GM12891 (cell line): ENCODE results near the gene SDF4.

Experiments used
- PAX5 ChIP-seq: IDR thresholded peaks from 2 replicates; pipeline ENCODE4 v1.6.1; 2011; ENCODE audit warnings: low read length, moderate library complexity, mild to moderate bottlenecking; ENCODE audit not compliant: insufficient read depth, severe bottlenecking
- POLR2A ChIP-seq: IDR thresholded peaks from 2 replicates; pipeline ENCODE4 v1.6.1; 2011; ENCODE audit warnings: low read depth, low read length, control low read depth
- POLR2AphosphoS5 ChIP-seq: IDR thresholded peaks from 2 replicates; pipeline ENCODE4 v1.6.1; 2011; ENCODE audit warnings: low read depth, low read length, control low read depth
- POU2F2 ChIP-seq: IDR thresholded peaks from 2 replicates; pipeline ENCODE4 v1.6.1; 2011; ENCODE audit warnings: low read depth, mild to moderate bottlenecking, control low read depth, low read length, moderate library complexity
- SPI1 ChIP-seq: IDR thresholded peaks from 2 replicates; pipeline ENCODE4 v1.6.1; 2011; ENCODE audit warnings: low read depth, low read length, control low read depth
- TAF1 ChIP-seq: IDR thresholded peaks from 2 replicates; pipeline ENCODE4 v1.6.1; 2011; ENCODE audit warnings: low read depth, low read length, control low read depth

GRCh38 chr1:1242461-1243265, 10.9 kb upstream of the SDF4 start:
- TF ChIP-seq TAF1 (no peak), POLR2A (no peak), POLR2AphosphoS5 (no peak), POU2F2 (no peak), SPI1 (no peak), PAX5 (no peak)
